Measurements from ENCODE around the gene ANO3. TPM values are rescaled to one million over a fixed set of nuclear protein-coding genes. Genes with fewer than 3 reads are reported as not detected.

ANO3 gene
- total and polyA plus RNA-seq, 2 of the 8 experiments (the other 6 are each of a cell fraction or from before 2014, with no cell fraction given): not detected

GRCh38 chr11:26622181-26622580 lies 290.3 kb downstream of the ANO3 start:
- H3K27me3 ChIP-seq (replicated peaks in 1 of 4; ENCODE audit: control insufficient read depth in 3 of 4, extremely low read depth in 1 of 4, insufficient read depth in 3 of 4, low read length in 3 of 4): no peaks in the 10 kb centered on the region
- H2BK5ac ChIP-seq (ENCODE audit: low read depth, low read length): no peak overlapping the region
- H3K79me1 ChIP-seq (ENCODE audit: low read depth, low read length): no peaks in the 10 kb centered on the region
- 93% methylated on average over 2 of the region's 2 CpGs; no CpG with 5 or more reads in 1 of the 2 experiments for WGBS, 2 experiments (ENCODE audit: extremely low coverage in 1 of 2, insufficient coverage in 1 of 2, insufficient read length in 1 of 2, insufficient replicate concordance in 2 of 2, low coverage in 1 of 2, low lambda C conversion rate in 2 of 2, missing lambda C conversion rate in 1 of 2)
- H2BK120ac ChIP-seq (replicated peaks; ENCODE audit: low read depth, low read length): no peak overlapping the region
- POLR2A ChIA-PET (ENCODE audit: partially characterized antibody): no interaction called here
- no peak overlapping the region for H4K91ac ChIP-seq (replicated peaks; ENCODE audit: insufficient read length, low read length)
- DNase-seq (ENCODE audit: low read depth in 1 of 2, low spot score in 2 of 2): no peak
- H2AFZ ChIP-seq (ENCODE audit: low read length): no peak overlapping the region
- H3K36me3 ChIP-seq (ENCODE audit: control insufficient read depth in 2 of 4, insufficient read depth in 4 of 4, low read length in 3 of 4): no peaks in the 10 kb centered on the region
- no peaks in the 10 kb centered on the region; the same call in 1 of the 2 replicates for H3K23me2 ChIP-seq (ENCODE audit: low read depth, low read length)
- H3K4me3 ChIP-seq (ENCODE audit: extremely low read depth in 1 of 4, insufficient read depth in 2 of 4, low read depth in 3 of 4, low read length in 4 of 4): no peak overlapping the region
- no peak overlapping the region for H3K4me2 ChIP-seq (ENCODE audit: insufficient read depth in 1 of 2, low read depth in 2 of 2, low read length in 2 of 2)
- no peak overlapping the region for H3K18ac ChIP-seq (ENCODE audit: extremely low read depth, low read length)
- H3K4me1 ChIP-seq (replicated peaks in 1 of 4; ENCODE audit: control insufficient read depth in 3 of 4, insufficient read depth in 4 of 4, low read length in 3 of 4): no peaks in the 10 kb centered on the region
- CTCF ChIA-PET (ENCODE audit: partially characterized antibody): no interaction called here
- no peak for FAIRE-seq
- H3K56ac ChIP-seq (replicated peaks; ENCODE audit: insufficient read length, low read depth, low read length): no peak overlapping the region
- H3K14ac ChIP-seq (ENCODE audit: insufficient read length): no peak overlapping the region
- H2AK5ac ChIP-seq (ENCODE audit: low read depth, low read length): no peak overlapping the region
- H3K23ac ChIP-seq (ENCODE audit: insufficient read length): no peak overlapping the region
- no peak overlapping the region for H3K9ac ChIP-seq (replicated peaks in 1 of 4; ENCODE audit: extremely low read depth in 1 of 4, low read depth in 3 of 4, low read length in 3 of 4)
- H4K5ac ChIP-seq (ENCODE audit: insufficient read length, low read depth, low read length): no peak overlapping the region
- no peak overlapping the region for H2BK20ac ChIP-seq (ENCODE audit: low read length)
- H3K27ac ChIP-seq (ENCODE audit: low read depth, low read length): no peak overlapping the region
- no peak overlapping the region for H4K8ac ChIP-seq (ENCODE audit: extremely low read depth, insufficient read depth, low read length)
- H3K79me2 ChIP-seq (ENCODE audit: control insufficient read depth in 1 of 2, insufficient read depth in 2 of 2, low read length in 2 of 2): no peaks in the 10 kb centered on the region
- H3K4ac ChIP-seq (replicated peaks; ENCODE audit: insufficient read length, low read depth, low read length): no peak overlapping the region
- no peaks in the 10 kb centered on the region for H3K9me3 ChIP-seq (ENCODE audit: insufficient read depth in 2 of 2, low read depth in 1 of 2, low read length in 1 of 2)
- H2BK15ac ChIP-seq (ENCODE audit: low read length): no peak overlapping the region
- H4K20me1 ChIP-seq (replicated peaks in 1 of 2; ENCODE audit: control insufficient read depth in 1 of 2, insufficient read depth in 2 of 2, low read length in 2 of 2): no peaks in the 10 kb centered on the region
- no peak overlapping the region for H2BK12ac ChIP-seq (ENCODE audit: low read depth, low read length)
- TF ChIP-seq POLR2A (IDR thresholded peaks at IDR 0.05; ENCODE audit: control extremely low read depth in 1 of 2, low read depth in 2 of 2, low read length in 2 of 2) (no peak), TAF7 (optimal IDR thresholded peaks at IDR 0.05; ENCODE audit: borderline replicate concordance, low read depth, low read length) (no peak), CEBPB (IDR thresholded peaks at IDR 0.05; ENCODE audit: low read depth, low read length) (no peak), SRF (IDR thresholded peaks at IDR 0.05; ENCODE audit: low read depth, low read length) (no peak), SIN3A (conservative IDR thresholded peaks at IDR 0.05 in 1 of 2, IDR thresholded peaks at IDR 0.05 in 1 of 2; ENCODE audit: low read depth in 1 of 2, low read length in 2 of 2) (no peak), NANOG (IDR thresholded peaks at IDR 0.05; ENCODE audit: insufficient read depth, low read depth, low read length, poor library complexity, severe bottlenecking) (no peak), CTBP2 (IDR thresholded peaks at IDR 0.05; ENCODE audit: borderline replicate concordance, insufficient read depth, insufficient read length, low read length) (no peak), ATF2 (IDR thresholded peaks at IDR 0.05; ENCODE audit: low read length) (no peak), USF2 (IDR thresholded peaks at IDR 0.05; ENCODE audit: low read length) (no peak), CHD1 (IDR thresholded peaks at IDR 0.05; ENCODE audit: low read depth, low read length) (no peak), BRCA1 (IDR thresholded peaks at IDR 0.05; ENCODE audit: low read depth, low read length) (no peak), EP300 (IDR thresholded peaks at IDR 0.05; ENCODE audit: borderline replicate concordance in 1 of 2, low read depth in 2 of 2, low read length in 2 of 2) (no peak)
